Medulla oblongata (tissue), 1 donor: ENCODE measurements around the gene RGL4.

ENCODE experiments used
- DNase-seq: peaks from one replicate; pipeline ENCODE4 v3.0.0-alpha.2; 2015; ENCODE audit errors: extremely low spot score

The RGL4 gene

DNA sequence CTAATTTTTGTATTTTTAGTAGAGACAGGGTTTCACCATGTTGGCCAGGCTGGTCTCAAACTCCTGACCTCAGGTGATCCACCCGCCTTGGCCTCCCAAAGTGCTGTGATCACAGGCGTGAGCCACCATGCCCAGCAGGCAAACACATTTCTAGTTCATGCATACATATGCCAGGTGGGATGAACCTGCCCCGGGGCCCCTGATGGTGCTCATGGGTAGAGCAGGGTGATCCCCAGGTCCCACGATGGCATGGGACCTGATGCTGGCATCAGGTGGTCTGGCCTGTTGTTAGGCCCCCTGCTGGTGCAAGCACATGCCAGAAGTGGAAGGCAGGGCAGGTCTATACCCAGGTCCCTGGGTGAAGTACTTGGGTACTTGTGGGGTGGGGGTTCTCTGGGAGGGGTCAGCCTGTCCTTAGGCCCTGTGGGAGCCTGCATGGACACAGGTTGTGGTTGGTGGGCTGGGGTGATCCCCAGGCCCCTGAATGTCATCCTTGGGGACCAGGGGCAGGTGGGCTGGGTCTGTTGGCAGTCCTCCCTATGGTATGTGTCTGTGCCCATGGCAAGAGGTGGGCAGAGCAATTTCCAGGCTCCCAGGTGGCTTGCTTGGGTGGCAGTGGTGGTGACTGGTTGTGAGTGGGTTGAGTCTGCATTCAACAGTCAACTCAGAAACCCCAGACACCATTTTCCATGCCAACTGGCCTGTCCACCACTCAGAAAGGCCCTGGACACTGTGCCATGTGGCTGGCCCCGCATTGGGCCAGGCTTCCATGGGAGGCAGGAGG lies 9.6 kb upstream of the RGL4 start:
- DNase-seq = no peak

DNA sequence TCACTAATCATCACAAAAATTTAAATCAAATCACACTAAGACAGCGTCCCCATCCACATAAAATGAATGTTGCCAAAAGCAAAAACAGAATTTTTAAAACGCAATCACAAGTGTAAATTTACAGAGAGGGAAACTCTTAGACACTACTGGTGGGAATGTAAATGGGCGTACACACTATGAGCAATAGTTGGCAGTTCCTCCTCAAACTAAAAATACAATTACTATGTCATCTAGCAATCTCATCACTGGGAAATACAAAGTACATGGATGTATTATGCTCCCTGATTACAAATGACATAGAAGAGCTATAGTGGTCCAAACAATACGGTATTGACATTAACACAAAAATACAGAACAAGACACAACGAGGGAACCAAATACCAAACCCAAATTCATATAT lies 8.7 kb upstream of the RGL4 start:
- DNase-seq = no peak

DNA sequence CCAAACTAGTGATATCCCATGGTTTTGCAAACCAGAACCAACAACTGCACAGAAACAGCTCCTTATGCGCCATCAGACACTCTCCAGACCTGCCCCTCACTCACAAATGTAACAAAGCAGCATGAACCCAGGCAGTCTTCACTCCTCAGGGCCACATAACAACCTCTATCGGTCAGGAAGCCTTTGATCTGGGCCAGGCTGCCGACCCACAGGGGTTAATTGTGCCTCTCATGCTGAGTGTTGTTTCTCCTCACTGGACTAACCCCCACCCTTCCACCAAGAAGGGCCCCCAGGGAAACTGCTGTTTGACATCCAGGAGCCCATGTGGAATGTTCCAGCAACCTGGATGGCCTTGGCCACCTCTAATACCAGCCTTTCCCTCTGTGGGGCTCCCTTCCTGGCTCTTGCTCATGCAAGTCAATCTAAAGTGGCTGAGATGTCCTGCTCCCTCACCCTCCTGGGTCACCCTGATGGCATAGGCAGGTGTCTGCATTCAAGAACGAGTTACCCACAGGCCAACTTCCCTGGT lies 7.9 kb upstream of the RGL4 start:
- DNase-seq = no peak

DNA sequence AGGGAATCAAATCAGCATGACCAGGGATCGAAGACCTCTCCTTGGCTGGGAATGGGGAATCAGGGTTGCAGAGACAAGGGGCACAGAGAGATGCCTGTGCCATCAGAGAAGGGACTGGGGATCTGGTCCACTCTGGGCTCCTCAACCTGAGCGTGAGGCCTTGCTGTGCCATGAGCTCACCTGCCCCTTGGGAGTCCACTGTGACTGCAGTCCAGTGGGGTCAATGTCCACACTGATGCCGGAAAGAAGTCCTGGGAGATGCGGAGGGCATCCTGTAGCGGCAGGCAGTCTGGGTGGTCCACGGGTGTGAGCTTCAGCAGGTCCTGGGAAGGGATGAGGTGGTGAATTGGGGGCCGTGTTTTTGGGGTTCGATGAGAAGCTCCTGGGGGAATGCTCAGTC lies 7.3 kb upstream of the RGL4 start:
- no peak for DNase-seq

DNA sequence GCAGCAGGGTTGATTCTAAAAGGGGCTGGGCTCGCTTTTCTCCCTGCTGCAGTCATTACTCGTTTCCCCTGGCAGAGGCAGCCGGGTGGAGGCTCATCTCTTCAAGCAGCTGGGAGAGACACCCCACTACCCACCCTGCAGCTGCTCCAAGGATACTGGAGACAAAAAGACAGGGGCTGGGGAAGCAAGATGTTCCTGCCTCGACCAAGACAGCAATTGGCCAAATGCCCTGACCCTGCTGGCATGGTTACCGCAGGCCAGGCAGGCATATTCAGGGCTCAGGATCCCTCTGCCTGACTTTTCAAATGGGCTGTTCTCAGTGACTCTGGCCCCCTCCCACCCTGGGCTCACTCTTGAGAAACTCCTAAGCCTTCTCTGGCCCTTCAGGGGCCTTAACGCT lies 6.8 kb upstream of the RGL4 start:
- DNase-seq = no peak

DNA sequence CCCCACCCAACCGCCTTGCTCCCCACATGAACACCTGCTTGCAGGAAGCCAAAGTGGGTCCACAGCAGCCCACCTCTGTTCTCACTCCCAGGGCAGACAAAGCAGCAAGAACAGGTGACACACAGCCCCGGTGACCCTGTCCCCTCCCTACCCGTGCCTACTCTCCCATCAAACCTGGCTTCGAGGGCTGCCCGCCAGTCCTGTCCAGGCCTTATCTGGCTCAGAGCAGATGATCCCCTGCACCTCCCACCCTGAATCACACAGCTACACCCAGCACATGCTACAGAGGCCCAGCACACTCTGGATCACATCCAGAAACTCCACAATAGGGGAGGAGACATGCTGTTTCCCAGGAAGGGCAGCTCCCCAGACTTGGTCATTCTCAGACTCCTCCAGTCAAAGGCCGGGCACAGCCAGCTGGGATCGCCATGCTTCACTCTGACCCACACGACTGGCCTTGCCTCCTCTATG lies 6.2 kb upstream of the RGL4 start:
- DNase-seq = no peak

DNA sequence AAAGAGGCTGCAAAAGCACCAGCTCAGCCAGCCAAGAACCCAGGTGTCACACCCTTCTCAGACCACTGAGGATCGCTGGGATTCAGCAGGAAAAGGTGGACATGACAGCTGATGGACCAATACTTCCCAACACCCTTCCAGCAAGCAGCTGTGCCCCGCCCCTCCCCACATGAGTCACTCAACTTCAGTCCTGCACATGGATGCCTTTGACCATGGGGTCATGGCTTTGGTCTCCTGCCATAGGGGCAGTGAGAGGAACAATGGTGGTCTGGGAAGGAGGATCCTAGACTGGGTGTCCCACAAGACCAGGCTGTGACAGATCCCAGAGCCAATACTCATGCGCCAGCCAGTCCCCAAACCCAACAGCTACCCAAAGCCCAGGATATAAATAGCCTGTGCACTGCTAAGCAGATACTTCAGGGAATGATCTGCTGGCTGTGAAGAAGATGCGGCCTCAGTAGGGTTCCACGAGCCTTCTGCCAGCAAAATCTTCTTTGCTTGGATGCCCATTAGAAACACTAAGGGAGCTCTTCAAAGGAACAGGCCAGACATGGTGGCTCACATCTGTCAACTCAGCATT lies 5.5 kb upstream of the RGL4 start:
- DNase-seq = no peak

DNA sequence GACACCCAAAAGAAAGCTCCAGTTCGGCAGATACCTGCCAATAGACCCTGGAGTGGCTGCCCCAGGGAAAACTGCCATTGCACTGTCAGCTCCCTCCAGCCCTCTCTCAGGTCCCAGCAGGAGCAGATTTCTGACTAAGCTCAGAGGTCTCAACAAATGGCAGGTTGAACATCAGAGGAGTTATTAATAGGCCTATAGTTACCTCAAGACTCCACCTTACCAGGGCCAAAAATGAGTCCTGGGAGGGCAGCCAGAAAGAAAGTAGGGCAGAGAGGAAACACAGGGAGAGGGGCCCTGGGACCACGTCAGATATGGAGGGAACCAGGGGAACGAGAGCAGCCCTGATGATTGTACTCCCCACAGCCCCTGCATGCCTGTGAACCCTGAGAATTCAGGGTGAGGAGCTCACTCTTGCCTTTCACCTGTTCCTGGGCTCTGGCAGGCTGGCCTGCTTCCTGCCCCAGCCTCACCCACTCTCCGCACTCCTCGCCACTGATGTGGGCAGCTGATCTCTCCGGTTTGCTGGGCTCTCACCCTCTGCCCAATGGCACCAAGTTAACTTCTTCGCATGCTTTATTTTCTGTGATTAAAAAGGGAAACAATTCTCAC lies 4.3 kb upstream of the RGL4 start:
- no peak for DNase-seq

DNA sequence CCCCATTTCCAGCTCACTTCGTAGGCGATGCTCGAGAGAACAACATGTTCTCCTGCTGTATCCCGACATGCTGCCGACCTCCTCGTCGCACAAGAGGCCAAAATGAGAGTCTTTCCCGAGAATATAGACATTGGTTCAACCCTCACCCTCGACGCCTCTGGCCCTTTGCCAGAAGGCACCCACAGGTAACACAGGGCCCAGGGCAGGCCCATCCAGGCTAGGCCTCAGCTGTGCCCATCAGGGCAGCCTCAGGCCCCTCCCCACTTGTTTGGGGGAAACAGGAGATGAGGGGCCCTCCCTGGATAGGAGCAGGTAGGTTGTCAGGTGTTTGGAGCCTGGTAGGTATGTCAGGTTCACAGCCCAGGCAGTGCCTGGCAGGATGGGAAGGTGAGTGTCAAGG lies 2.7 kb upstream of the RGL4 start:
- no peak for DNase-seq

DNA sequence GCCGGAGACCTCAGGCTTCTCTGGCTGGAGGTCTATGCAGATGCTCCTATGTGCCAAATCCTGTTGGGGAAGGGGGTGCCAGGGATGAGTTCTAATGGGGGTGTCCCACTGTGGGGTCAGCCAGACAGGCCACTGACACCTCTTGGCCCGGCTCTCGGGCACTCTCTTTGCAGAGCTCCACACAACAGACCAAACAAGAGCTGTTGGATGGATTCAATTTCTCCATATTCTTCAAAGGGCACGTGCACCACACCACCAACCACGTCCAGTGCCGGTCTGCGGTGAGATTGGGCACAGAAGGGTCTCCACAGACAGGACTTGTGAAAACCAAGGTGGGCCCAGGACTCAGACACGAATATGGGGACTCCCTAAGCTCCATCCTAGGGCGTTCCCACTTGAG lies 2.2 kb upstream of the RGL4 start:
- DNase-seq = no peak

DNA sequence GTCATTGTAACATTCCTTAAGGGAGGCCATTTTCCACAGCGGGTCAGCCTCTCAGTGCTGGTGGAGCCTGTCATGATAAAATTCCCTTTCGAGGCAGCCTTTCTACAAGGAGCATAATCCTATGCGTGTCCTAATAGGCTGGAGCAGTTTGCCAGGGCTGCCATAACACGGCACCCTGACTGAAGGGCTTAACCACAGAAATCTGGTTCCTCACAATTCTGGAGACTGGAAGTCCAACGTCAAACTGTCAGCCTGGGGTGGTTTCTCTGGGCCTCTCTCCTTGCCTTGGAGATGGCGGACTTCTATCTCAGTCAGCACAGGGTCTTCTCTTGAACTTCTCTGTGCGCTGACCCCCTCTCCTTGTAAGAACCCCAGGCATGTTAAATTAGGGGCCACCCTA lies 1.4 kb upstream of the RGL4 start:
- no peak for DNase-seq

DNA sequence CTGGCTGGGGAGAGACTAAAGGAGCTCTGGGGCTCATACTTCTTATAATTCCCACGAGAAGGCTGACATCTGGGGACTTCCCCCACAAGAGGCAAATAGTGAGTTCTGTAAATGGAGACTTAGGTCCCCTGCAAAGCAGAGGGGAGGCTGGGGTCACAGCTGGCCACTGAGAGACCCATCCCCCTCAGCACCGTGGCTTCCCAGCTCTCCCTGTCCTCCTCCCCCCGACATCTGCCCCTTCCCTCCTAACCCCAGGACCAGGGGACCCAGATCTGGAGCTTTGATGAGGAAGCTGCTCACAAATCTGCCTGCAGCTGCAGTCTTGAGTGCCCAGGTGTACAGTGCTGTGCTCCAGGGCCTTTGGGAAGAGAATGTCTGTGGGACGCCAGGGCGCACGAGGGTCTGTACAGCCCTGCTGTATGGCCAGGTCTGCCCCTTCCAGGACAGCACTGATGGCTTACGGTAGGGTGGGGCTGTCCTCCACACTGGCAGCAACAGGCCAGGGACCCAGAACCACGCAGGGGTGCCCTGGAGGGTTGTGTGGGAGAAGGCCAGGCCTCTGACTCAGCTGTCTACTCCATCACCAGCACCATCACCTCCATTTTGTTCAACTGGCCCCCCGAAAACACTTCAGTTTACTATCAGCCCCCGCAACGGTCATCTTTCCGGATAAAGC lies 1.1 kb downstream of the RGL4 start:
- no peak for DNase-seq

DNA sequence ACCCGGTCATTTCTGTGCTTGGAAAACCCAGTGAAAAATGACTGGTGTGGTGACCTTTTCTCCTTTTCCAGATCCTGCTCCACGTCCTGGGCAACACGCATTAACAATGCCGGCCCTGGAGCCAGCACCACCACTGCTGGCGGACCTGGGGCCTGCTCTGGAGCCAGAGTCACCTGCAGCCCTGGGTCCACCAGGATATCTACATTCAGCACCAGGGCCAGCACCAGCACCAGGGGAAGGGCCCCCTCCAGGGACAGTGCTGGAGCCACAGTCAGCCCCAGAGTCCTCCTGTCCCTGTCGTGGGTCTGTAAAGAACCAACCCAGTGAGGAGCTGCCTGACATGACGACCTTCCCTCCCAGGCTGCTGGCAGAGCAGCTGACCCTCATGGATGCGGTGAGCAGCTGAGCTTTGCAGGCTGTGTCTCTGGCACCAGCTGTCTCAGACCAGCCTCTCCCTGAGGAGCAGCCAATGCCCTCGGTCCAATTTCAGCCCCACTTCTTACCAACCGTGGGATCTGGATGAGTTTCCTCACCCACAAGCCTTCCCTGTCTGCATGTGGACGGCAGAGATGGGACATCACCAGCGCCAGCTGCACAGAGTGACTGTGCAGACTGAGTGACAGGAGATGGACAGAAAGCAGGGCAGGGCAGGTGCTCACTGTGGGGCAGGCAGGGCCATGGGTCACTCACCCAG lies 1.9 kb downstream of the RGL4 start:
- DNase-seq = no peak

DNA sequence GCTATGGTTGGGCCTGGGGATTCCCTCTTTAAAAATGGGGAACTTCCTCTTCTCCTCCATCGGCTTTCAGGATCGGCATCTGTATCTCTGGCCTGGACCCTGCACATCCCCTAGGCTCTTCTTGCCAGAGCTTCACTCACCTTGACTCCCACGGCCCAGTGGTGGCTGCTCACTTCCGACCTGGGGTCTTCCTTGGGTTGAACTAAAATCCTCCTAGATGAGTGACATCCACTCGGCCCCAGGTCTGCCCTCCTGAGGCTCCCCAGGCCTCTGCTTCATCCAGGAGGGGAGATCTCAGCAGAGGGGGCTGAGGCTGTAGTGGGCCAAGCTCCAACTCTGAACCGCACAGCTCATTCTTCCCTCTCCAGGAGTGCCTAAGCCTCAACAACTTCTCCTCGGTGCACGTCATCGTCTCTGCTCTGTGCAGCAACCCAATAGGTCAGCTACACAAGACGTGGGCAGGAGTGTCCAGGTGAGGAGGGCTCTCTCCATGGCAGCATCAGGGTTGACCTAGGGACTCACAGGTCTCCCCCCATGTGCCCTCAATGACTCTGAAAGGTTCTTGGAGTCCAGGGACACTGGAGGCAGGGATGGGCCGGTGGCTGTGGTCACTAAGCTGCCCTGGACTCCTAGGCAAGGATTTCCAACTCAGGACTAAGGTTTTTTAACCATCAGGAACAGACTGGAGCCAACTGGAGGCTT lies 3.3 kb downstream of the RGL4 start:
- no peak for DNase-seq

DNA sequence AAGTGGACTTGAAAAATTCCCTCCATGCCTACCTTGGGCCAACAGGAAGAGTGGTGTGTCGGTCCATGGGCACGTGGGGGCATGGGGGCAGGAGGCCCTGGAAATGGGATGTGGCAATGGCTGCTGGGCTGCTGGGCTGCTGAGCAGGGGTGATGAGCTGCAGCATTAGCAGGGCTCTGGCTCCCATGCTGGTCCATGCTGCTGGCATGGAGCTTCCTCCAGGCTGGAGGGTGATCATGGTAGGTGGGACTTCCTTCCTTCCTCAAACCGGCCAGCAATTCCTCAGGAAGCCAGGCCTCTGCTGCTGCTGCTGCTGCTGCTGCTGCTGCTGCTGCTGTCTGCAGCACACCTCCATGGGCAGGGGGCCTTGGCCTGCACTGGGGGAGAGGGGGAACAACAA lies 4.3 kb downstream of the RGL4 start:
- DNase-seq = no peak

DNA sequence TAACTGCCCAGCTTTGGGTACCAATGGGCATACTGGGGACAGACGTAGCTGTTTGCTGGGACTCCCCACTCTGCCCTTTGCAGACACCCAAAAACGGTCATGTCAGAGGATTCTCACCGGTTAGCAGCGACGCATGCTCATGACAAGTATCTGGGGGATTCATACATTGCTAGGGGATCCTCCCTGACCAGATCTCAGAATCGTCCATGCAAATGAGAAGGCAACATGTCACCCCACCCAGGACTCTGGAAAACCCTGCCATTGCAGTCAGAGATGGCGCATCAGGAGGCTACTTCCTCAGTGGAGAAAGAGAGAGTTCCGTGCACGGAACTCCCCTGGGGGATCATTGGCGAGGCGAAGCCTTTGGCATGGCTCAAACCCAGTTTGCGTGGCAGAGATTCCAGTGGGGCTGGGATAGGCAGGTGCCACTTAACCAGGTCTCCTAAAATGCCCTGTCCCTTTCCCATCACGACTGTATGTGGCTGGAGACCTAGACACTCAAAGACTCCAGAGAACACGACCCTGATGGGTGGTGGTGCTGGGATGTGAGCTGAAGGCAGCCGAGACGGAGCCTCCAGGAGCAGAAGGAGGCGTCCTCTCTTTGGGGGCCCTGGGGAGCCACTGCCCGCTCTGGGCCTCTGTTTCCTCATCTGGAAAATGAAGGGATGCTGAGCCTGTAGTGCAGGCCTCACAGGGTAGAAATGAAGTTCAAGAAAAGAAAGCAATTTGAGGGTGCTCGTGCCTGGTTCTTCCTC lies 4.9 kb downstream of the RGL4 start:
- no peak for DNase-seq

DNA sequence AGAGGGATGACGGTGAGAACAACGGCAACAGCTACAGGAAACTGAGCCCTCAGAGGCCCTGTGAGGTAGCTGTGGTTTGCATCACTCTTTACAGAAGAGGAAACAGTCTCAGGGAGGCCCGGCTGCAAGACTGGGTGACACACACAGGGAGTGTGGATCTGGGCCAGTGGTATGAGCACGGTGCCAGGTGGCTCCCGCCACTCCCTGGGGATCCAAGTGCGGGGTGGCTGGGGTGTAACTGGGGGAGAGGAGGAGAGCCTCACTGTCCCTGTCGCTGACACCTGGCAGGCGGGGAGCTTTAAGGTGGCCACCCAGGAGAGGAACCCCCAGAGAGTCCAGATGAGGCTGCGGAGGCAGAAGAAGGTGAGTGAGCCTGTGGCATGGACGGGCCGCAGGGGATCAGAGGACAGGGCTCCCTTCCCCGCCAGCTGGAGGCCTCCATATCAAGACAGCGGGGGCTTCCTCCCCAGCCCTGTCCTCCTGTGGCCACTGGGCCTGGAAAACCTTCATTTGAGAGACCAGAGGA lies 5.6 kb downstream of the RGL4 start:
- DNase-seq = no peak

DNA sequence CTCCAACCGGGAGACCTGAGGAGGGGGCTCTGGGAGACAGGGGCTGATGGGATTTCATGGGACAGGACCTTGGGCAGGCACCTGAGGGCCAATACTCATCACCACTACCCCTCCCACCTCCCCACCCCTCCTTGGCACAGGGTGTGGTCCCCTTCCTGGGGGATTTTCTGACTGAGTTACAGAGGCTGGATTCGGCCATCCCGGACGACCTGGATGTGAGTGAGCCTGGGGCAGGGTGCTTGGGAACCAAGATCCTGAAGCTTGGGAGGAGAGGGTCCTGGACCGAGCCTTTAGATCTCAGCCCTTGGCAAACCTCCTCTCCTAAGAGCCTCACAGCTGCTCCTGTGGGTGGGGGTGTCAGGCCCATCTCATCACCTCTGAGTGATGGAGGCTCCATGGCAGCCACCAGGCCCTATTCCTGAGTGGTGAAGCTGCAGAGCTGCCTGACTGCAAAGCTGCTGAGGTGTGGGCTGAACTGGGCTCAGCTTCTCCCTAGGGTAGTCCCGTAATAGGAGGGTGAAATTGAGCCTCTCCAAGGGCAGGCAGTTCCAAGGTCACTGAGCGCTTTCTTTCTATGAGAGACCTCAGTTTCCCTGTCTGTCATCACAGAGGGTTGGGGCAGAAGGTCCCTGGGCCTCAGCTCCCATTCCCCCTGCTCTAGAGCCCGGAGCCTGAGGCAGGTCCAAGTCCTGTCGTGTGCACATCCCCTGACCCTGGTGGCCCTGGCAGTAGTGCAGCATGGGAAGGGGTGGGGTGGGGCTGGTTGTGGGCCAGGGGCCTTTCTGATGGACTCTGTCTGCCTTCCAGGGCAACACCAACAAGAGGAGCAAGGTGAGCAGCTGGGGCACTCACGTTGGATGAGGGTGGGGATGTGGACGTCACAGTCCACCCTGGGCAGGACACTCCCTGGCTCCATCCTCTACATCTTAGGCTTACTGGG lies 6.5 kb downstream of the RGL4 start:
- no peak for DNase-seq

DNA sequence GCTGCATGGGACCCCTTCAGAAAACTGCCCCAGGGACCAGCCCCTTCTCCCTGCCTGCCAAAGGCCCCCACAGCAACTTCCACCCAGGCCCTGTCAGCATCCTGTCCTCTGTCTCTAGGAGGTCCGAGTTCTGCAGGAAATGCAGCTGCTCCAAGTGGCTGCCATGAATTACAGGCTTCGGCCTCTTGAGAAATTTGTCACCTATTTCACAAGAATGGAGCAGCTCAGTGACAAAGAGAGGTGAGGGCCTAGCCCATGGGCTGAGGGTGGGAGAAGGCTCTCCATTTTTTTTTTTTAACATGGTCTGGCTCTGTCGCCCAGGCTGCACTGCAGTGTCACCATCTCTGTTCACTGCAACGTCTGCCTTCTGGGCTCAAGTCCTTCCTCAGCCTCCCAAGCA lies 7.3 kb downstream of the RGL4 start:
- DNase-seq = no peak
